HG02588 (cell line): ENCODE data around the gene MAP4K5.
"Not testable (repeated sequence)": the region's sequence is repeated elsewhere in the genome, so short reads cannot be mapped to it uniquely, and the experiment has no call there.

Source experiments
- ATAC-seq: cut with Tn5 transposase; IDR thresholded peaks from one replicate; pipeline ENCODE4 v1.9.1; 2021; ENCODE audit warnings: mild to moderate bottlenecking, moderate library complexity; ENCODE audit not compliant: unreplicated experiment

MAP4K5 gene

DNA sequence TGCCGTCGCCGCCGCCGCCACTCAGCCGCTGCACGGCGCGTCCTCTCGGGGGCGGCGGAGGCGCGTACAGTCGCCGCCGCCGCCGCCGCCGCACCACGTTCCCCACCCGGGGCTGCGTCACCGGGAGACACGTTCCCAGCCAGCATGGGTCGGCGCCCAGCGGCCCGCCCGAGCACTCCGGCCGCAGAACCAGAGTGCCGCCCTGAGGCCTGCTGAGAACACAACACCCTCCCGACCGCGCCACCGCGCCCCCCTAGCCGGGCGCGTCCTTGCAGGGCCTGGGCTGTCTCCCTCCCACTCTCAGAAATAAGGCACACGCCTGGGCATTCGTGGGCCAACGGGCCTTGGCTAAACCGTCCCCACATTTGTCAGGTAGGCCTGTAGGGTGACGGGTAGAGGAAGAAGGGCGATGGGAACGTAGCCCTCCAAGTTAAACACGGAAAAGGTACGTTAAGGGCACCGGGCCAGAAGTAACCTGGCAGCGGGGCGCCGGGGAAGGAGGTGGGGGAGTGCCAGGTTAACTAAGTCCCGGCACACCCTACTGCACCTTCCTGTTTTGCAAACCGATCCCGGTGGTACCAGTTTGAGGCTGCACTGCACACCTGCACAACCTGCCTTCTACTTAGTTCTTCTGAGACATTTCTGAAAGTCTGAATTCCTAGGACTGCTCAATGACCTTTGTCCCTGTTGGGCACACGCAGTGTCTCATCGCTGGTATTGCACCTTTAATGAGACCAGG is at the start of gene MAP4K5:
Gene MAP4K5 (minus strand): TSS at position 68 of the 739 bp plus-strand sequence. CDS start 520 bp downstream, outside the sequence.
- ATAC-seq = peak; percentile 95

DNA sequence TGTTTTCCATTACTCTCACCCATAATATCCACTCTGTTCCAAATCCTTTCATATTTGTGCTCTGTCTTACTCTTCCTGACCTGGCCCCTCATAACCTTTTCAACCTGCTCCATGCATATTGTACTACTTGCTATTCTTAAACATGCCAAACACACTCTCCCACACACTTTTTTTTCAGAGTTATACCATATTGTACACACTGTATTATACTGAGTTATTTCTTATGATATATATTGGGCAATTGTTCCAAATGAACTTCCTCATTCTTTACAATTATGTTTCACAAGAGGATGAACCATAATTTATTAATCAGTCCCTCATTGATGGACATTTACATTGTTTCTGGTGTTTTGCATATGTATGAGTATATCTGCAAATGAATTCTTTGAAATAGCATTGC is 46.1 kb upstream of the MAP4K5 start:
- ATAC-seq = no peak

DNA sequence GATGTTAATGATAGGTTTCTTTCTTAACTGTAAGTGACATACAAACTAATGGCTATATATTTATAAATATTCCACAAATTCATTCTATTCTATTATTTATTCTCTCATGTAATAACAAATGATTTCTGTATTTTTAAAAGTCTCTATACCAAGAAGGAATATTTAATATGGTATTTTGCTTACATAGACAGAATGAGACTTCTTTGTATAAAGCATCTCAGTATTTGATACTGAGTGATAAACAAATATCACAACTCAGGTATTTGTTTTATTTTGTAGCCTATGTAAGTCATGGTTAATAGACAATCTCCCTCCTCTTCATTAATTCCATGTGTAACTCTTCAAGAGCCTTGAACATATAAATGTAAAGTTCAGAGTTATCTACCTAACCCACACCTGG is 45.6 kb upstream of the MAP4K5 start:
- ATAC-seq = no peak

DNA sequence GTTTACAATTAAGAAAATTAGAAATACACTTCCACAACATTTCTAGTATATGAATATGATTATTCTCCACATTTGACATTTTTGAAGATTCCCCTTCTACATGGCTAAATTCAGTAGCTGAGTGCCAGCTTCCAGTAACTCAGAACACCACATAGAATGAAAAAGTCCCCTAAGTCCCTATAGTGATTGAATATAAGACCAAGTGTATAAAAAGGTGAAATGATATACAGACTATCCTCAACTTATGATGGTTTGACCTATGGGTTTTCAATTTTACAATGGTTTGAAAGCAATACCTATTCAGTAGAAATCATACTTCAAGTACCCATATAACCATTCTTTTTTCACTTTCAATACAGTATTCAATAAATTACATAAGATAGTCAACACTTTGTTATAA is 43.4 kb upstream of the MAP4K5 start:
- ATAC-seq = no peak

DNA sequence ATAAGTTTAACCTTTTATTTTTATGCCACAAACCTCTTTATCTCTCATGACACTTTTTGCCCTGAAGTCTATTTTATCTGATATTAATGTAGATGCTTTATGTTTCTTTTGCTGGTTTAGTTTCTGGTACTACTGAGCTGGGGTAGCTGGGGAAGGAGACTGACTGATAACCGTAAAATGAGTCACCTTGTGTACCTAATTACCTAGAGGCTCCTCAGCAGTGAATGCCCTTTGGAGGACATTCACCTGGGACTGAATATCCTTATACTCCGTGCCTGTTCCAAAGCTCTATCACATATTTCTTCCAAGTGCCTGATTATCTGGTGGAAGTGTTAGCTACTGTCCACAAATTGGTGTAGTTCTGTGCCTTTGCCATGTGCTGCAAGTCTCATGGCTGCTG is 41.5 kb upstream of the MAP4K5 start:
- ATAC-seq = no peak

DNA sequence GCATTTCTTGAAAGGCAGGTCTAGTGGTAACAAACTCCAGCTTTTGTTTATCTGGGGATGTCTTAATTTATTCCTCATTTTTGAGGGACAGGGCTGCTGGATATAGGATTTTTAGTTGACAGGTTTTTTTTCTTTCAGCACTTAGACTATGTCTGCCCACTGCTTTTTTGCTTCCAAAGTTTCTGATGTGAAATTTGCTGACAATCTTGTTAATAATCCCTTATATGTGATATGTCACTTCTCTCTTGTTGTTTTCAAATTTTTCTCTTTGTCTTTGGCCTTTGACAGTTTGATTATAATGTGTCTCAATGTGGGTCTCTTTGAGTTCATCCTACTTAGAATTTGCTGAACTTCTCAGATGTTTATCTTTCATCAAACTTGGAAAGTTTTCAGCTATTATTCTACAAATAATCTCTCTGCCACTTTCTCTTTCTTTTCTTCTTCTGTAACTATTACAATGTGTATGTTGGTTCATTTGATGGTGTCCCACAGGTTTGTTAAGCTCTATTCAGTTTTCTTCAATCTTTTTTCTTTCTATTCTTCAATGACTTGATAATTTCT is 37.4 kb upstream of the MAP4K5 start:
- no peak for ATAC-seq

DNA sequence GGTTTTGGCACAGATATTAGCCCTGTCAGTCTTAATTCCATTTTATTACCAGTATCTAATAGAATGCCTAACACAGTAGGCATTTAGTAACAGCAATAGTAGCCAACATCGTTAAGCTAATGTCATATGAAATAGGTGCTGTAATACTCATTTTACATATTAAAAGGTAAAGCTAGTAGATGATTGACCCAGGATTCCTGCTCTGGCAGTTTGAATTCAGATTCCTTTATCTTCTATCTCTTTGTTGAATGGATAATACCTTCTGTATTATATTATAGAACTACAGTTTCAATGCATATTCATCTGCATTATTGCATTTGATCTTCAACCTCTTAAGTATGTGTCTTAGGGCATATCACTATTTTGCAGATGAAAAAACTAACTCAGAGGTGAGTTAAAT is 30.5 kb upstream of the MAP4K5 start:
- ATAC-seq = no peak

DNA sequence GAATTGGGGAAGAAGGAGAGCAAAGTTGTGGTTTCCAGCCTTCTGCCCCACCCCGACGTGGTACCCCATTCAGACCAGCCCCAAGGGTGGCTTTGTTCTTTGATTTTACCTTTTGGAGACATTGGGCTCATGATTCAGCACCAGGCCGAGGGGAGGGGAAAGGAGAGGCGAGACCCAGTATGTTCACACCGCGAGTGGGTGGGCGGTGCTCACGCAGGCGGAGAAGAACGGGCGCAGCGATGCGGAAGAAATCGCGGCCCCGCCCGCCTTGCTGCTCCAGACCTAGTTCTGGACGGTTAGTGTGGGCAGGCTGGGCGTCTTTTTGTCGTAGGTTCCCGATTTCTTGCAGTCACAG is 28.5 kb upstream of the MAP4K5 start:
- no peak for ATAC-seq

DNA sequence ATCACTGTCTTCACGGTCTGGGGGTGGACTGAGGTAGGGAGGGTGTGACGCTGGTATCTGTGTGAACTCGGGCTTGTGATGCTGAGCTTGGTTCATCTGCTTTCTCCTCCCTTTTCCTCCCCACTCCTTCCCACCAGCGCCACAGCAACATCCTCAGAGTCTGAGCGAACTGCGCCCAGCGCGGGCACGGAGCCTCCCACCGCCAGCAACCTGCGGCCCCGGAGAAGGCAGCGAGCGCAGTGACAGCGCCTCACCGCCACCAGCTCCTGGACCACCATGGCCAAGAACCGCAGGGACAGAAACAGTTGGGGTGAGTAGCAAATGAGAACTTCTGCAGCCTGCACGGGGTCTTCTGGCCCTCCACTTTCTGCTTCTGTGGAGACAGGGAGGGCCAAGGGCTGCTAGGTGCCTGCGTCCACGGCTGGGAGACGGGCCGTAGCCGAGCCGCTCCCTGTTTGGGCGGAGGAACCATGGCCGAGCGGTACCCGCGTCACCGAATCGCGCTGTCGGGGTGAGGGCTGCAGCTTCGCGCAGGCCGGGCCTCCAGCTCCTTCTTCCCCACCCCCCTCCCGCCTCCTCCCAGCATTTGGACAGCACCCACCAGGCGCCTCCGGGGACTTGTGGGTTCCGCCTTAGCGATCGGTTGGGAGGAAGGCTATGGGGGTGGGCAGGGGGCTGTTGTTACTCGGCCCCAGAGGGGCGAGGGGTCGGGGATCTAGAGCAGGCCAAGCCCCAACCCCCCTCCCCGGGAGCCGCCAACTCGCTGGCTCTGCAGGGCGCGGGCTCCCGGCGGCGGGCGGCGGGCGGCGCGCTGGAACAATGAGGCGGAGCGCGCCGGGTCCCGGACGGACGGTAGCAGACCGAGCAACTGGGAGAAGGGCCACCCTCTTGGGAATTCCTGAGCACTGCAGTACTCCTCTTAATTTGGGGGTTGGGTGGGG is 27.9 kb upstream of the MAP4K5 start, which contains the start of gene ATL1:
Gene ATL1 (plus strand): TSS at position 156 of the 941 bp plus-strand sequence. CDS start 121 bp downstream, at position 277.
- ATAC-seq = no peak

DNA sequence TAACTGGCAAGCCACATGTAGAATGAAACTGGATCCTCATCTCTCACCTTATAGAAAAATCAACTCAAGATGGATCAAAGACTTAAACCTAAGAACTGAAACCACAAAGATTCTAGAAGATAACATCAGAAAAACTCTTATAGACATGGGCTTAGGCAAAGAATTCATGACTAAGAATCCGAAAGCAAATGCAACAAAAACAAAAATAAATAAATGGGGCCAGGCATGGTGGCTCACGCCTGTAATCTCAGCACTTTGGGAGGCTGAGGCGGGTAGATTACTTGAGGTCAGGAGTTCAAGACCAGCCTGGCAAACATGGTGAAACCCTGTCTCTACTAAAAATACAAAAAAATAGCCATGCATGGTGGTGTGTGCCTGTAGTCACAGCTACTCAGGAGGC is 20.4 kb upstream of the MAP4K5 start:
- ATAC-seq = not testable (repeated sequence)

DNA sequence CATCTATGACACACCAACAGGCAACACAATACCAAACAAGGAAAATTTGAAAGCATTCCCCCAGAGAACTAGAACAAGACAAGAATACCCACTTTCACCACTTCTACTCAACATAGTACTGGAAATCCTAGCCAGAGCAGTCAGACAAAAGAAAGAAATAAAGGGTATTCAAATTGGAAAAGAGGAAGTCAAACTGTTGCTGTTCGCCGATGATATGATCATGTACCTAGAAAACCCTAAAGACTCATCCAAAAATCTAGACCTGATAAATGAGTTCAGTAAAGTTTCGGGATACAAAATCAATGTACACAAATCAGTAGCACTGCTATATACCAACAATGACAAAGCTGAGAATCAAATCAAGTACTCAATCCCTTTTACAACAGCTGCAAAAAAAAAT is 19.5 kb upstream of the MAP4K5 start:
- no peak for ATAC-seq

DNA sequence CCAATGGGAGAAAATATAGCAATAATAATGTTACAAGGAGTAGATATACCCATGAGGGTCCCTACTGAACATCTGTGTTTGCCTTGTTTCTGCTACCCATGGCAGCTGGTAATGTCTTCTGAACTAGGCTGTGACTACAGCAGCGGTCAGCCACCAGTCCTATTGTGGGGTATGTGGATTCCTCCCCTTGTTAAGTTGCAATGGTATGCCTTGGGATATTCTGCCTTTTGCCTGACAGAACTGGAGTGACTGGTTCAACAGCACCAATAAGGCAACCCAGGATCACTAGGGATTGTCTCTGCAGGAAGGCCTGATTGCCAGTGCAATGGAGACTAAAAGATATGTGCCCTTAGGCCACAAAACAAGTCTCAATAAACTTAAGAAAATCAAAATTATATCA is 17.9 kb upstream of the MAP4K5 start:
- ATAC-seq = no peak

DNA sequence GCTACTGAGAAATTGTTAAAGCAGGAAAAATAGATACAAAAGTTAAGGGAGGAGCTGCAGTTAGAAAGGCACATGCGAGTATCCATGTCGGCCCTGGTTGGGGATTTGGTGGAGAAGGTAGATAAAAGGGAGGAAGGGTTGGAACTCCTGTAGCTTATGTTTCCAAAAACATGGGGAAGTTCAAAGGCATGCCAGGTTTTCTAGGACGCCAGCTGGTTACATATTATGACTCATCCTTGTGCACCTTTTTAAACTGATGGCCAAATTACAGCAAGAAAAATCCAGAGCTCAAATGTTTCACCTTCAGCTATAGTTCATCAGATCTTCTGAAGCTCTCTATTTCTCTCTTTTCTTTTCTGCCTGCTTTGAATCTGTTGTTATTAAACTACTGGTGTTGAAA is 13.2 kb upstream of the MAP4K5 start:
- no peak for ATAC-seq

DNA sequence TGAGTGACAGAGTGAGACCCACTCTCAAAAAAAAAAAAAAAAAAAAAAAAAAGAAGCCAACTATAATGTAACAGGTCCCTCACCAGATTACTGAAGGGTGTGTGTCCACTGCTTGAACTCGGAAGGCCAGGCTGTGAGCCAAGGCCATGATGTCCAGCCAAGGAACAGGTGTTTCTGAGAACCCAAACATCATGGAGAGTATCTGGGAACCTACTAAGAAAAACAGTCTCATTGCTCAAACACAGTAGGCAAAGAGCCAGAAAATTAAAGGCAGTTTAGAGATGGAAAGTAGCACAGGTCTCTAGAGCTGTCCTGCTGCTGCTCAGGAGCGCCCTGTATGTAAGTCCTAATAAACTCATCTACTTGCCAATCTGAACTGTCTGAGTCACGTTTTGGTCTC is 12.5 kb upstream of the MAP4K5 start:
- ATAC-seq = no peak

DNA sequence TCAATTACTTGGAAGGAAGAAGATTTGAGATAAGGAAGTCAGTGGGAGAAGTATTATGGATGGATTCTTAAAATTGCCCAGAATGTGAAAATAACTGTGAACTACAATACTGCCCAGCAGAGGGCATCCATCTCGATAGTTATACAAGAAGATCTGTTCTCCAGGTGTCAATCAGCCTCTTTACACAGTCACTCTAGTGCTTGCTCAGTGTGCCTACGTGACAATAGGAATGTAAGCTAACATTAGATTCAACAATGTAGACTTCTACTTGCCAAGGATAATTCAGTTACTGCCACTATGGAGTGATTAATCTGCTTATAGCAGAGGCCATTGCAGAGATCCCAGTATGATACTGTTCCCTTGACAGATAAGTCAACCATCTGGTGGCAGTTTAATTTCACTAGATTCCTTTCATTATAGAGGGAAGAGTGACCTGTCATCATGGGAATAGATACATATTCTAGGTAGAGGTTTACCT is 10.6 kb upstream of the MAP4K5 start:
- no peak for ATAC-seq

DNA sequence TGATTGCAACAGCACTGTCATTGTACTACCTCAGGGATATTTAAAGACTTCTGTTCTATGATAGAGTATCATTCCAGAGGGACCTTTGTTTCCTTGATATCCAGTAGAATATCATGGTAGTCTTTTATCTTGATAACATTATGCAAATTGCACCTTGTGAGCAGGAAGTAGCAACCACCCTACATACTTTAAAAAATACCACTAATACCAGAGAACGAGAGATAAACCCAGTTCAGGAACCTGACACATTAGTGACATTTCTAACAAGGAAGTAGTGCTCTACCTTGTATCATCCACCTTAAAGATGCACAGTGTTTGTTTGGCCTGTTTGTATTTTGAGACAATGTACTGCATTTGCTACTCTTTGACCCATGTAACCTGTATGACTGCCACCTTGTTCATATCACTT is 8.8 kb upstream of the MAP4K5 start:
- no peak for ATAC-seq

DNA sequence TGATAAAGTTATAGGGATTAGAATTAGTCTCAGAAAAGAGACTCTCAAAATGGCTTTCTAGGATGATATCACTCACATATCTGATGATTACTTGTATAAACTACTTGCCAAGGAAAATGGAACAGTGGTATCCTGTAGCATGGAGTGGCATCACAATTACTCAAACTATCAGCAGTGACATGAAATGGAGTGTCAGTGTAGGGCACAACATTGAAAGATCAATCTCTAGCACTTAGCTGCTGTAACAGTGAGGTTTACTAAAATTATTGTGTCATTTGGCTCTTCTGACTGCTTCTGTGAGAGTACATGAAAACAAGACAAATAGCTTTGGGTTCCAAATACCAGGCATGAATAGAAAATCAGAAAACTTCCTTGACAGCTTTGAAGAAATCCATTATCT is 6.7 kb upstream of the MAP4K5 start:
- no peak for ATAC-seq

DNA sequence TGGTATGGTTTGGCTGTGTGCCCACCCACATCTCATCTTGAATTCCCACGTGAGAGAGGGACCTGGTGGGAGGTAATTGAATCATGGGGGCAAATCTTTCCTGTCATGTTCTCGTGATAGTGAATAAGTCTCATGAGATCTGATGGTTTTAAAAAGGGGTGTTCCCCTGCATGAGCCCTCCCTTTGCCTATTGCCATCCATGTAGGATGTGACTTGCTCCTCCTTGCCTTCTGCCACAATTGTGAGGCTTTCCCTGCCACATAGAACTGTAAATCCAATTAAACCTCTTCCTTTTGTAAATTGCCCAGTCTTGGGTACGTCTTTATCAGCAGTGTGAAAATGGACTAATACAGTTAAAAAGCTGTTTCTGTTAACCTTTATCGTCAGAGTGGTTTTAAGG is 5.7 kb upstream of the MAP4K5 start:
- not testable (repeated sequence) for ATAC-seq

DNA sequence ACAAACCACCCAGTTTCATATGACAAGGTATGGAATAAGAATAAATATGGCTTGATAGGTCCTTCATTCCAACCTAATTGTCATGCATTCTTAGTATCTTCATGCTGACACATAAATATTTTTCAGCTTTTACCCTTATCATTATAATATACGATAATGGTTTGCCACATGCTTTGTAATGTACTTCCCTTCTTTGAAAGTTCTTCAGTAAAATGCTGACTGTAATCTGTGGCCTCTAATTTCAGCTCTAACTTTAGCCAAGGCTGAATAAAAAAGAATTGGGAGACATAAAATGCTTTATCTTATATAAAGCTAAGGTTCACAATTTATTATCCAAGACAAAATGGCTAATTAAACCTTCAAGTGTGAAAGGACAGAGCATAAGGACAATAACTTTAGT is 2.6 kb upstream of the MAP4K5 start:
- ATAC-seq = no peak

DNA sequence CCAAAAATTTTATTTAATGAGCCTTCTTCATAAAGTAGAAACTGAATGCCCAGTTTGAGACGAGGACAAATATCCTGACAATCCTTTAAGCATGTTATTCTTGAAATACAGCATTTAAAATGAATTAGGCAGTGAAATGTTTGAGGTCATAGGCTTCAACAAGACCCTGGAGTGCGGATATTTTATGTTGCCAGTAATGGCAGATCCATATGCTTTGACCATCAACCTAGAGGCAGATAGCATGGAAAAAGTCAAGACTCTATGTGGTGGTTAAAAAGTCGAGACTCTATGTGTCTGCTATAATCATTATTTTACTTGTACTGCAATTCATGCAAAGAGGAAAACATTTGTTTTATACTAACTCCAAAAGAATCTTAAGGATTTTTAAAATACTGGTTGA is 2.0 kb upstream of the MAP4K5 start:
- no peak for ATAC-seq

DNA sequence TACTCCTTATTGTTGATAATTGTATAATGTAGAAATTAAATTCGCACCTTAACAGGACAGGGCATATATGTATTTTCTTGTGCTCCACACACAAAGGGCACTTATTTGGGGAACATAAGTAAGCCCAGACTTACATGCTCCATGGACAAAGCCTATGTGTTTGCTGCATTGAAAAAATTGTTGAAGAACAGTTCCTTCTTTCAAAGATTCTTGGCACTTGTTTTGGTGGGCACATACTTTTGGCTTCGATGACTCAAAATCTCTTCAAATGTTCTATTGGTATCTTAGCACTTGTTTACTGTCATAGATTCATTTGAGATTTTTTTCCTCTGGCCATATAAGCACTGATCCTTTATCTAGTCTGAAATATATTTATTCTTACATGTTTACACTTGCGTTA is 1.4 kb upstream of the MAP4K5 start:
- ATAC-seq = no peak
